ENCODE results near the gene CDH13.

Gene CDH13

DNA sequence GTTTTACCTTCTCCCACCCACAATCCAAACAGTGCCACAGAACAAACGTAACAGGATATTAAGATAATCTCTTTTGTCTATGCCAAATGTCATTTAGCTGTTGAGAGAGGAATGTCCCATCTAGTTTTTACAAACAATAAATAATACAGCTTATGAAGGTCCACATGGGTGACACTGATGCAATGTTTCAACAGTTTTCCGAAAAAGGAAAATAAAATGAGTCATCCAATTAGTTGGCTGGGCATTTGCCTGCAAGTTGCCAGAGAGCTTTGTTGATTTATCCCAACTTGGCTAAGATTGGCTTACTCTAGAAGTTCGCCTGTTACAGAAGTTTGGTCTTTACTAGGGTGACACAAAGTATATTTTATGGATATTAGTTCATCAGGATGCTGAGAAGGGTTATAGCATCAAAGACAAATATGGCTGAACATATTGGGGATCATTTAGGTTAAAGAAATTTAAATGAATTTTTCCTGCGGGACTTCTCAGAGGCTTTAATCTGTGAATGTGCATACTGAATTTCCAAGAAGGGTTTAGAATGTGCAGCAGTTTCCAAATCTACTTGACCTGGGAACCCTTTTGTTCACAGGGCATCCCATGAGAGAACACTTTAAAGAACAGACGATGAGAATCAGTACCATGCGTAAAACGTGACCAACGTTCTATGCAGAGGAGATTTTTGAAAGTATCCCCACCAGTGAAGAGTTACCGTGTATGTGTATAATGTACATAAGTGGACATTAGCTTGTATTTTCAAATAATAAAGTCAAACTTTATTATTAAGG lies 73.1 kb downstream of the CDH13 start:
- DNase-seq, result peak; percentile 88

DNA sequence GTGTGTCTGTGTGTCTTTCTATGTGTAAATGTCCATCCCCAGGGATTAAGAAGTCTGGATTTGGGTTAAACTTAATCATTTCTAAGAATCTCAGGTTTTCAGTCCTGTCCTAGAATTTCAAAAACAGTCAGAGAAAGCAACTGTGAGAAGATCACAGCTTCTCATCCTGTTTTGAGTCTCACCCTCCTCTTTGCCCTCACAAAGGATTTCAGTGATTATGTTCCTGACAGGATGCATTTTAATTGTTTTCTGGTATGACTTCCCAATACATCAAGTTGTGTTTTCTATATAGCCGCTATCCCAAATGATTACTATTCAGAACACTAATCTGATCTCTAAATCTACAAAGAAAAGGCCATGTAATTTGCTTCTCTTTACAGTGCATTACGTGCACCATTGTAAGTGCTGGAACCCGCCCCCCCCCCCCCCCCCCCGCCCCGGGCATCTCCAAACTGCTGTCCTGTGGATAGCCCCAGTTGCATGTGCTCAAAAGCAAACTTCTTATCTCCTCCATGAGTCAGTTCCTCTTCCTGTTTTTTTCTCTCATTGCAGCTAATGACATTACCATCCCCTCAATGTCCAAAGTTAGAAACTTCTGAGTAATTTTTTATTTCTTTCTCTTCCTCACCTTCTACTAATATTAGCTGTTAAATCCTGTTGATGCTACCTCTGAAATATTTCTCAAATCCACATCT lies 73.9 kb downstream of the CDH13 start:
- peak; percentile 72 for DNase-seq

DNA sequence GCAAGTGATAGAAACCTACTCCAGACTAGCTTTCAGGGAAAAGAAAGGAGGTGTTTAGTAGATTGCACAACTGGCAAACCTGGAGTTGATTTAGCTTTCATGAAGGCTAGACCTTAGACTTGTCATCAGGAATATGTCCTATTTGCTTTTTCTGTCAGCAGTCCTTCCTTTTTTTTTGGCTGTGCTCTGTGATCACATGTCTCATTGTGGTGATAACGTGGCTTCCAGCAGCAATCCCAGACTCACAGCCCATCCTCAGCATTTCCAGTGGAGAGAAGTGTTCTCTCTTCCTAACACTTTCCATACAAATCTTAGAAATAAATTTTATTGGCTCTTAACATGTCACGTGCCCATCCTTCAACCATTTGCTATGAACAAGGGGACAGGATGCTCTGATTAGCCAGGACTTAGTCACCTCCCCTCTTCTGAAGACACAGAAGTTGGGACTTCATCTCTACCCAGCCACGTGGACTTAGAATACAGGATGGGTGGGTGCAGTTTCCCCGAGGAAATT lies 74.7 kb downstream of the CDH13 start:
- DNase-seq, result peak; percentile 56

DNA sequence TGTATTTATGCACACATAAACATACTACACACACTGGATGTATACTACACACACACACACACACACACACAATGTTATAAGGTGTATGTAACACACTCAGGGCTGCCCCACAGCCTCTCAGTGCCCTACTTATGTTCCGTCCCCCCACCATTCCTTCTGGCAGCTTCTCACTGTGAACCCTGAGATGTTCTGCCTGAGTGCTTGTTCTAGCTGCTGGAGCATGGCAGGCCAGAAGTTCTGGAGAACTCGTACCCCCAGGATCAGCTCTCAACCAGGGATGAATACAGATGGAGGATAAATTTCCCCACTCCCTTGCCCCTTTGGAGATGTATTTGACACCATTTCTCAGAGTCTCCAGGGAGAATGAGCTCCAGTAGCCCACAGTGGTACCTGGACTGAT lies 76.4 kb downstream of the CDH13 start:
- DNase-seq, result no peak

DNA sequence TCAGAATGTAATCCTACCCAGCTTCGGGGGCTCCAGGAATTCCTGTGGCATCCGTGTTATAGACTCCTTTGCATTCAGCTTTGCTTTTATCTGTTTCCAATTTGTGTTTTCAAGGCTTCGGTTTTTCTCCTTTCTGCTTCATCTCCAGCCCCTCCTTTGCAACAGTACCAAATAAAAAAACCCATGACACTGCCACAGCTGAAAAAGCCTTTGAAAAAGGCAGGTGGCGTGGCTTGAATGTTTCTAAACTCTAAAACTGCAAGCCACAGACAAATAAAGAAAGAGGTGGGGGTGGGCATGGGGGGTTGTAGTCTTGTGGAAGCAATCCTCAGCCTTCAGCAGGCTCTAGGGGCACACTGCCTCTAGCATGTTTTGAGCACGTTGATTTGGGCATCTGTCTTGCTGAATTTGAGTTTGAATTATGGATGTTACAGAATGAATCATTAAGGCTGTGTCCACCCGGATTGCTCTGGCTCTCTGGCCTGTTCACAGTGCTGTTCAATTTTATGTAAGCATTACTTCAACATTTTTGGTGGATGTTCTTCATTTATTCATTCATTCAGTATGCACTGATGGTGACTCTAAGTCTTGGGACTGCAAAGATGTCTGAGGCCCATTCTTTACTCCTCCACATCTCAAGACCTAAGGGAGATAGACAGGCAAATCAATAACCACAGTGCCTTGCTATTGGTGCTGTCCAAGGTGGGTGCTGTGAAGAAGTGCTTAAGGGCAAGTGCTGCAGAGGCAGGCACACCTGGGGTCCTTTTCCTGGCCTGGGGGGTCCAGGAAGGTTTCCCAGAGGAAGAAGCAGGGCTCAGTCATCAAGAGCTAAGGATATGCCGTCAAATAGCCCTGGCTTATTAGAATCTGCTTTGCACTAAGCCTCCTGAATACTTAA lies 77.4 kb downstream of the CDH13 start:
- DNase-seq, result no peak

DNA sequence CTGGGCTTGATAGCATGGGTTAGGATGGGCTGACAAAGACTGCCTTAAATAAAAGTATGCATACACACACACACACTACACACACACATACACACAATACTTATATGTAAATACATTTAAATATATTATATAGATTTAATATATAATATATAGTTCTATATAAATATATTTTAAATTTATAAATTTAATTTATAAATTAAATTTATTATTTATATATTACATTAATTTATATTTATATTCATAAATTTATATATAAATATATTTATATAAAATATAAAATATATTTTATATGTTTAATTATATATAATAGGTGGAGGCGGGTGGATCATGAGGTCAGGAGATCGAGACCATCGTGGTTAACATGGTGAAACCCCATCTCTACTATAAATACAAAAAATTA lies 83.2 kb downstream of the CDH13 start:
- DNase-seq, result no peak

DNA sequence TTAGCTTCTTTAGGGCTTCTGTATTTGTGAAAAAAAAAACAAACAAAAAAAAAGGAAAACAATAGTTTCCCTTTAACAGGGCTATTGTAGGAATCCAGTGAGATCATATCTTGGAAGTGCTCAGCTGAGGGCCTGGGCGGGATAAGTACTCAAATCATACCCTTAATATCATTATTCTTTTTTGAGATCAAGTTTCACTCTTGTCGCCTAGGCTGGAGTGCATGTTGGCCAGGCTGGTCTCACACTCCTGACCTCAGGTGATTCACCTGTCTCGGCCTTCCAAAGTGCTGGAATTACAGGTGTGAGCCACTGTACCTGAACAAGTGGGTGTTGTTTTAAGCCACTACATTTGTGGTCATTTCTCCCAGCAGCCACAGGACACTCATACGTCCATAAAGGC lies 87.0 kb downstream of the CDH13 start:
- DNase-seq, result no peak

DNA sequence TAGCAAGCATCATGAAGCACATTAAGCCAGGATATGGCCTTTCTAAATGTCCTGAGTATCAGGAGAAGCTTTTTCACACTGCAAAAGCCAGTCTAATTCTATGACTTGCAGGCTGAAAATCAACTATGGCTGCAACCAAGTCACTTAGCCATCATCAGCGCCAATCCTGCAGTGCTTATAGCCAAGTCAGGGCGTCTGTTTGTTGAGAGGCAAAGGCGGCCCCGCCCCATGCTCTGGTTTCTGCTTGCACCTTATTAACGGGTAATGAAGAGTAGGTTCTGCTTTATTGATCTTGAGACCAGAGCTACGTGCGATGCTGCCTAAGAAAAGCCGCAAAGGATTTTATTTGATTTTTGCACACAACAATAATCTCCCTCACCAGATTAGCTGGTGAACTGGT lies 88.4 kb downstream of the CDH13 start:
- no peak for DNase-seq

DNA sequence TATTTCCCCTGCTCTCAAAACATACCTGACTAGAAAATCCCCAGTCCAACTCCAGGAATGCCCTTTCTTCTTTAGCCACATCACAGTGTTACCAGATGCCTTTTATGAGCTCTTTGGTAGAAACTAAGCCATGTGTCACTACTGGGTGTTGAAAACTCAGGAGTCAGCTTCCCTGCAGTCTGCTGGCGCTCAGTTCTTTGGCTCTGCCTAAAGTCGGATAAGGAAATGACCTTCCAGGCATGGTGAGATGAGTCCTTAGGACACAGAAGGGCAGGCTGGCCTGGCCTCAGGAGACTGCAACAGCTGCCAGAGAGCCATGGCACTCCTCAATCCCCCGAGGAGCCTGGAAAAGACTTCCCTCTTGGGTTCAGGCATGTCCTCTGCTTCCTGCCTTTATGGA lies 89.1 kb downstream of the CDH13 start:
- DNase-seq, result peak; percentile 20

DNA sequence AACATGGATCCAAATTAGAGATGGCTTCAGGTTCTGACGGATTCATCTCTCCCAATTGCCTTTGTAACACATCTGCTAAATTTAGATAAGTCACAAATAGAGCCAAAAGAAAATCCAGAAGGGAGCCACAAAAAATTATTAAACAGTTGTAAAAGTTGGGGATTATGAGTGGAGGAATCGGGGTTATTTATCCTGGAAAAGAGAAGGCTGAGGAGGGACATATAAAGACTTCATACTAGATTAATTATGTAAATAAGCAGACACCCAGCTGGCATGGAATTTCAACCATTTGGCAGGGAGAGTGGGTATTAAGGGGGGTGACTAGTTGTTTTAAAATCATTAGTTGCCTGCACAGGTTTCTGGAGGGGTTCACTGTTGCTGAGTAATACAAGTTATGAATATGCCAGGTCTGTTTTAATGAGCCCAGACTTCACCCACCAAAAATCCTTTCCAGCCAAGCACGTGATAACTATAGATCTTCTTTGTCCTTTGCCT lies 89.6 kb downstream of the CDH13 start:
- DNase-seq, result no peak

DNA sequence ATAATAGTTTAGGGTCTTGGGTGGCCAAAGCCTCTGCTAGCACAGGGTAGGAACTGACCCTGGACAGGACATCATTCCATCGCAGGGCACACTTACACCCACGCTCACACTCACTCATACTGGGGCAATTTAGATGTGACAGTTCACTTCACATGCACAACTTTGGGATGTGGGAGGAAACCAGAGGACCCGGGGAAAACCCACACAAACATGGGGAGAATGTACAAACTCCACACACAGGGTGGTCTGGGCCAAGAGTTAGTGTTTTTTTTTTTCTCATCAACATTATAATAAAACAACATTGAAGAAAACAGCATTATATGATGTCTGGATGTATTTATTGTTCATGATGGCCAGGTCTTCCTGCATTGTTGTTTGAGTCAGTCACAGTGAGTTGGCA lies 93.6 kb downstream of the CDH13 start:
- DNase-seq, result no peak

DNA sequence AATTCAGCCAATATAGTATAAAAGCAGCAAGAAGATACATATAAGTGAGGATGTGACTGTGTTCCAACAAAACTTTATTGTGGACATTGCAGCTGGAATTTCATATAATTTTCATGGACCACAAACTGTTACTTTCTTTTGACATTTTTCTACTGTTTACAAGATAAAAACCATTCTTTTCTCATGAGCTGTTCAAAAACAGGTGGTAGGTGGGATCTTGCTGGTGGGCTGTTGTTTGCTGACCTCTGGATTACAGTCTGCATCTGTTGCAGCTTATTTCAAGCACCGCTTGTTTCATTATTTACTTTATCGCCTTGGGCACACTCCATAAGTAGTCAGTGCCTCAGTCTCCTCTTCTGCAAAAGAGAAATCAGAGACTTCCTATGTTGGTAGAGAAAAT lies 99.5 kb downstream of the CDH13 start:
- no peak for DNase-seq

DNA sequence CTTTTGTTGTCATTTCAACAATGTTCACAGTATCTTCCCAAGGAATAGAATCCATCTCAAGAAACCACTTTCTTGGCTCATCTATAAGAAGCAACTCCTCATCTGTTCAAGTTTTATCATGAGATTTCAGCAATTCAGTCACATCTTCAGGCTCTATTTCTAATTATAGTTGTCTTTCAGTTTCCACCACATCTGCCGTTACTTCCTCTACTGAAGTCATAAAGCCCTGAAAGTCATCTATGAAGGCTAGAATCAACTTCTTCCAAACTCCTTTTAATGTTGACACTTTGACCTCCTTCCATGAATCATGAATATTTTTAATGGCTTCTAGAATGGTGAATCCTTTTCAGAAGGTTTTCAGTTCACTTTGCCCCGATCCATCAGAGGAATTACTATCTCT lies 102.1 kb downstream of the CDH13 start:
- DNase-seq, result no peak

DNA sequence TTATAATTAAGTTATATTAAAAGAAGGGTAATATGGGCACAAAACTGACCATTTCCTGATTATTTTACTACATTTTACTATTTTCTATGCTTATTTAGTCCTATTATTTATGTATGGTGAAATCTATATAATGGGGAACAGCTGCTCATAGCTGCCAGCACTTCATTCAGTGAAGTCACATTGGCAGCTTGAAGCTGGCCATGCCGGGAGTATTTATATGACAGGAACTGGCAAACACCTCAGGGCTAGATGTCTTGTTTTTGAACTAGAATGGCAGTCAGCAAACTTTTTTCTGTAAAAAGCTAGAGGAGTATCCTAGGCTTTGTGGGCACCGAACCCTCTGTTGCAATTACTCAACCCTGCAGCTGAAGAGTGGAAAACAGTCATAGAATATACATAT lies 104.1 kb downstream of the CDH13 start:
- DNase-seq, result no peak

DNA sequence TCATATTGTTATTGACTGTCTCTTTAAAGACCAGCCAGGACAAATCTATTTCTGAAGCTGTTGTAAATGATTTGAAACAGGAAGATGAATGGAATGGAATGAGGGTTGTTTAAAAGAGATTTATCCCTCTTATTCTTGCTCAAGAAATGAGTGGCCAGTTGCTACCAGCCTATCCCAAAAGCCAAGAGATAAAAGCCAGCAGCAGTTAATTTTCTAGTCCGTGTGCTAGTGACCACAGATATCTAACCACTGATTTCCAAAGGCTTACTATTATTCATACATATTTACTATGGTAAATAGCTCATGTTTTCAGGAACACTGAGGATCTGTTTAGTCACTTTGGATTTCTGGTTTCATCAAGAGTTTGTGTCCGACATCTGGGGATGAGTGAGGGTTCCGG lies 105.7 kb downstream of the CDH13 start:
- DNase-seq, result no peak

DNA sequence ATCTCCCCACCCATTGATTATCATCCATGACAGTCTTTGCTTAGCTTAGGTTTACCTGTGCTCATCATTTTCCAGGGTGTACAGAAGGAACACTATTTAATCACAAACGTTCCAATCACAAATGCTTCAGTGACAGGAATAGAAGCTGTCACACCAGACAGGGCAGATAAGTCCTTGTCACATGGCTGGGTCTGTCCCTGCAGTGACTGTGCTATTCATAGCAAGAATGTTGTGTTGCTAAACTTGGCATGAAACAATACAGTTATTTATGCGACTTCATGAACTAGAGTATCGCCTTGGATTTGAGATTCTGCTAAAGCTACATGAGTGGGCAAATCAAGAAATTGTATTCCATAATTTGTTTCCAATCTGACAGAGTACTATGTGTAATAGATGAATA lies 108.4 kb downstream of the CDH13 start:
- DNase-seq, result no peak

DNA sequence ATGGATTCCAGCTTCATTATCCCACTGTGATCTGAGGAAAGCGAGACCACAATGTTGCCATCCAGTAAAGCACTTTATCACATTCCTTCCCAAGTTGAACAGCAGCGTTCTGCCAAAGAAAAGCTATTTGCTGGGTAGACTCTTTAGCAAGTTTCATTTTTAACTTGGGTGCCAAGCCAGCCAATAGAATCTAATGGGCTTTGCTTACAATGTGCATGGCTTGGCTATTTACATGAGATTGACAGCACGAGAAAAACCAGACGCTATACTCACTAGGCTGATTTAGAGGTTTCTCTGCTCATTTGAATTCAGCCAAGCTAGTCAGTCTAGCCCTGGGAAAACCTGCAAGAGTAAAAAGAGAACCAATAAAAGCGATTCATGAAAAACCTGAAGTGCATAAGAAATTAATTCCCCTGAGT lies 108.9 kb downstream of the CDH13 start:
- DNase-seq, result peak; percentile 46

DNA sequence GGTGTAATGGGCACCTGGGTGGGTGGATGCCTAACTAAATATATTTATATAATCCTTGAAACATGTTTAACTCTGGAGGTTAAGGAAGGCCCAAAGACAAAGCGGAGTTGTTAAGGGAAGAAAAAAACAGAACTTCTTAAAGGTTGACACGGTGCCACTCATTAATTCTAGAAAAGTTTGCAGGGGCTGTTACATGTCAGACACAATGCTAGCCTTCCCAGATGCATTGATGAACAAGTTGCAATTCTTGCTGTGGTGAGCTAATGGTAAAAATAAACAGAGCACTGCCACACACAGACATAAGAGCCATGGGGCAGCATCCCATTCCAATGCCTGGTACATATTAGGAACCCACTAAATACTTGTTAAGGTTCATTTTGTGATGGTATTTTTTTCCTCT lies 109.5 kb downstream of the CDH13 start:
- DNase-seq, result no peak

DNA sequence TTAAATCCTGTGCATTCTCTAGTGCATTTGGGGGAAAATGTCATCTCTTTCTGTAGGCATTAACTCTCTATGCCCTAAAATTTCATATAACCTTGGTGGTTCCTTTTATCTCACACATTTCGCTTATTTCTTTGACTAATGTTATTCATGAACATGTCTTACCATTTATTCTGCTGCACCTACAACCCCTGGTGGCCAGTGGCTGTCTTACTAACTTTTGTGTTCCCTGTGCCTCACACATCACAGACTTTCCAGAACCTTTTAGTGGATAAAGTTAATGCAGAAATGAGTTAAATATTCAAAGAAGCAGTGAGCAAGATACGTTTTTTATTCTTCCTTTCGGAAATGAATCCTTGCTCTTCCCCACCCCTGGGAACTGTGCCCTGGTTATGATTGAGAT lies 111.9 kb downstream of the CDH13 start:
- no peak for DNase-seq

DNA sequence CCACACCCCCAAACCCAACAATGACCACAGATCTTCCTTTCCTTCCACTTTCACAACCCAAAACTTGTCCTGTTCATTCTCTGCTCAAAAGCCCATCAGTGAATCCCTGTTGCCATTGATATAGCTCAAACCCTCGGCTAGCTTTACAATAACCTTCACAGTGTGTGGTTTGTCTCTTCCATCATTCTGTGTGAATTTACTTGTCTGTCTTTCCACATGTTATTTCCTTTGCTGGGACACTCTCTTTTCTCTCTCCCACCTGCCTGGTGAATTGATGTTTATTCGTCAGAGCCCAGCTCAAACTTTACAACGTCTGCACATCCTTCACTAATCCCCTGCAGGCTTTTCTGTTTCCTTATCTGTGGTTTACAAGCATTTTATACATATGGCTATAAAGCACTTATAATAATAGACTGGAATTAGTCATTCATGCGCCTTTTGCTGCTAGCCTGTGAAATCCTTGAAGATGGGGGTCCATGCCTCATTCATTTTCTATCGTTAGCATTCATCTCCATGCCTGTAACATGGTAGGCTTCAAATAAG lies 114.4 kb downstream of the CDH13 start:
- peak; percentile 64 for DNase-seq

DNA sequence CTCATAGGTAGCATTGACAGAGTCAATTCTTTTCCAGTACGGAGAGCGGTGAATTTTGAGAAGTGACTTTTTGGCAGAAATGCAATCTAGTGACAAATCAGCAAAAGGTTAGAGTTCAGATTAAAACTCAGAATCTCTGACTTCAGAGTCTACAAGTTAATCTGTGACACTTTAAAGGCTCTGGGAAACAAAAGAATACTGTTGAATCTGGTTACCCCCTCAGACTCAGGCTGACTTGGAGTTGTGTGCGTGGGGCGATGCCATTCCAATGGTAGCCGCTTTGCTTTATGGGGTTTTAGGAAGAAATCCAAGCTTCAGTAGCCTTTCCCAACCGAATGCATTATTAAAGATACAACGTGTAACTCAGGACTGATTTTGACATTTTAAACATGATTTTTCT lies 118.2 kb downstream of the CDH13 start:
- DNase-seq, result no peak

DNA sequence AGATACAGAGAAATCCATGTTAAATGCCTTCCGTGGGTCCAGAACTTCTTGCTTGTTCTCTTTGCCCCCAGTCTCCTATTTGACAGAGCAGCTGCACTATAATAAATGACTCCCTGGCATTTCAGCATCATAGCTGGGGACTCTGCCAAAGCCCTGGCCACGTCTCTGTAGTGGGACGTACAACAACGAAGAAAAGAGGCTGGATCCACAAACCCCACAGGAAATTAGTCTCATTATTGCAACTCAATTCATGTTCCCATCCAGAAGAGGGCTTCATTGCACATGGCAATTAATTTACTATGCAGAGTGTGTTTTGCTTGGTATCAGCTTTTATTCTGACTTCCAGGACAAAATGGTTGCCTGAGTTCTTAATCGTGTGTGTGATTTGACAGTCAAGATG lies 121.3 kb downstream of the CDH13 start:
- DNase-seq, result peak; percentile 76

DNA sequence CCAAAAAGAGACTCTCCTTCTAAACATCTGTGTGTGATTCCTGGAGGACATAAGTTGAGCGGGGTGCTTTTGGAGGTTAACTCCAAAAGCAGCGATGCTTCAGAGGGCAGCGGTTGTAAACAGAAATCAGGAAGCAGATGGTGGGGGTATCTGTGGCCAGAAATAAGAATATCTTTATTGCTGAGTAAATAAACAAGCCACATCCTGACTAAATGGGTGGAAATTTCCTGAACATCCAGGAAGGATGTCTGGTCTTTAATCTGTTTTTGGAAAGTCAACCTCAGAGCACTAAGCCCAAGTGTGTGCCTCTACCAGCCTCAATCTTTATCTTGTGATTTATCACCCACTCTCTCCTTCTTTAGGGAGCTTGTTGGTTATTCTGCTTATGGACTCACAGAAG lies 123.3 kb downstream of the CDH13 start:
- DNase-seq, result no peak
